Measurements from ENCODE around the gene DET1.

DET1 gene

GRCh38 chr15:88571153-88571851 is 24.8 kb upstream of the DET1 start:
- H3K27me3 ChIP-seq (ENCODE audit: insufficient read depth, low read length, poor library complexity, severe bottlenecking), result peaks cover 5% of the 10 kb centered on the region
- H3K9me3 ChIP-seq (ENCODE audit: insufficient read depth, low read depth, low read length), result no peaks in the 10 kb centered on the region
- TF ChIP-seq EZH2phosphoT487 (IDR thresholded peaks at IDR 0.05; ENCODE audit: borderline replicate concordance), result no peak
- no peak for TF ChIP-seq CTCF (conservative IDR thresholded peaks at IDR 0.05; ENCODE audit: low read length)

GRCh38 chr15:88568589-88568988 is 22.1 kb upstream of the DET1 start:
- Histone ChIP-seq H4K20me1 (ENCODE audit: insufficient read depth, low read length, poor library complexity, severe bottlenecking) (no peaks in the 10 kb centered on the region), H3K4me1 (ENCODE audit: insufficient read depth, low read length, poor library complexity, severe bottlenecking) (no peaks in the 10 kb centered on the region), H3K36me3 (ENCODE audit: insufficient read depth, low read length) (no peaks in the 10 kb centered on the region), H3K4me3 (ENCODE audit: low read length, poor library complexity, severe bottlenecking) (no peak overlapping the region), H2AFZ (ENCODE audit: low read length) (no peak overlapping the region), H3K9me3 (ENCODE audit: insufficient read depth, low read depth, low read length) (no peaks in the 10 kb centered on the region), H3K27me3 (ENCODE audit: insufficient read depth, low read length, poor library complexity, severe bottlenecking) (peaks cover 7% of the 10 kb centered on the region), H3K4me2 (ENCODE audit: low read depth, low read length, poor library complexity, severe bottlenecking) (no peak overlapping the region), H3K9ac (ENCODE audit: low read depth, low read length, poor library complexity, severe bottlenecking) (no peak overlapping the region), H3F3A (ENCODE audit: low read depth) (no peaks in the 10 kb centered on the region), H3K9me2 (replicated peaks; ENCODE audit: low read depth, low read length) (no peaks in the 10 kb centered on the region), H3K79me2 (ENCODE audit: insufficient read depth, low read length) (no peaks in the 10 kb centered on the region)
- no peak for TF ChIP-seq EZH2phosphoT487 (IDR thresholded peaks at IDR 0.05; ENCODE audit: borderline replicate concordance)
- no peak for TF ChIP-seq CTCF (conservative IDR thresholded peaks at IDR 0.05; ENCODE audit: low read length)

More at GRCh38 chr15:88571153-88571851, 24.8 kb upstream of the DET1 start:
- Histone ChIP-seq H3K4me2 (ENCODE audit: low read depth, low read length, poor library complexity, severe bottlenecking) (no peak overlapping the region), H4K20me1 (ENCODE audit: insufficient read depth, low read length, poor library complexity, severe bottlenecking) (no peaks in the 10 kb centered on the region), H3K36me3 (ENCODE audit: insufficient read depth, low read length) (no peaks in the 10 kb centered on the region), H3K9ac (ENCODE audit: low read depth, low read length, poor library complexity, severe bottlenecking) (no peak overlapping the region), H2AFZ (ENCODE audit: low read length) (no peak overlapping the region), H3K4me3 (ENCODE audit: low read length, poor library complexity, severe bottlenecking) (no peak overlapping the region), H3K79me2 (ENCODE audit: insufficient read depth, low read length) (no peaks in the 10 kb centered on the region), H3F3A (ENCODE audit: low read depth) (no peaks in the 10 kb centered on the region), H3K9me2 (replicated peaks; ENCODE audit: low read depth, low read length) (no peaks in the 10 kb centered on the region), H3K4me1 (ENCODE audit: insufficient read depth, low read length, poor library complexity, severe bottlenecking) (no peaks in the 10 kb centered on the region)

- H3K4me1 ChIP-seq (ENCODE audit: insufficient read depth, low read length, poor library complexity, severe bottlenecking), result no peaks in the 10 kb centered on the region
- H3K27me3 ChIP-seq (ENCODE audit: insufficient read depth, low read length, poor library complexity, severe bottlenecking), result peaks cover 10% of the 10 kb centered on the region
- no peak overlapping the region for H3K4me3 ChIP-seq (ENCODE audit: low read length, poor library complexity, severe bottlenecking)
- H3K79me2 ChIP-seq (ENCODE audit: insufficient read depth, low read length), result no peaks in the 10 kb centered on the region
- H3K4me2 ChIP-seq (ENCODE audit: low read depth, low read length, poor library complexity, severe bottlenecking), result no peak overlapping the region
- no peak overlapping the region for H2AFZ ChIP-seq (ENCODE audit: low read length)
- H3F3A ChIP-seq (ENCODE audit: low read depth), result no peaks in the 10 kb centered on the region
- no peaks in the 10 kb centered on the region for H4K20me1 ChIP-seq (ENCODE audit: insufficient read depth, low read length, poor library complexity, severe bottlenecking)
- no peak overlapping the region for H3K9ac ChIP-seq (ENCODE audit: low read depth, low read length, poor library complexity, severe bottlenecking)
- no peaks in the 10 kb centered on the region for H3K36me3 ChIP-seq (ENCODE audit: insufficient read depth, low read length)
- no peaks in the 10 kb centered on the region for H3K9me2 ChIP-seq (replicated peaks; ENCODE audit: low read depth, low read length)
- no peaks in the 10 kb centered on the region for H3K9me3 ChIP-seq (ENCODE audit: insufficient read depth, low read depth, low read length)
- TF ChIP-seq CTCF (conservative IDR thresholded peaks at IDR 0.05; ENCODE audit: low read length) (no peak), EZH2phosphoT487 (IDR thresholded peaks at IDR 0.05; ENCODE audit: borderline replicate concordance) (no peak)
These were observed 18.3 kb upstream of the DET1 start for GRCh38 chr15:88564741-88565140.
